ENCODE results near the gene HIP1R. TPM values are rescaled to one million over a fixed set of nuclear protein-coding genes. Genes with fewer than 3 reads are reported as not detected.

Gene HIP1R
- total RNA-seq, 4 donors from 2014 or later = 27.3 to 46.3 (median 44.8) TPM

DNA sequence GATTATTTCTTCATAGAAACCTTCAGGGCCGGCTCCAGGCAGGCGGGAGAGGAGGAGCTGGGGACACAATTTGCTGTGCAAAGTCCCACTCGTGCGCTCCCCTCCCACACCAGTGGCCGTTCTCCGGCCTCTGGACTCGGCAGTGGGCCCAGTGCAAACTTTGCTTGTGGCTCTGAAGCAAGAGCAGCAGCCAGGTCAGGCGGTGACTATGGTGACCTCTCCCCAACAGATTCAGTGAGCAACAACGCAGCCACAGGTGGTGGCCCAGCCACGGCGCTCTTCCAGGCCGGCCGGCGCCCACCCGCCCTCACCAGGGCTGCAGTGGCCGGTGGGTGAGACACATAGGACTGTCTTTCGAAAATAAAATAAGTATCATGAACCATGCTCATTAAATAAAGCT is 31.1 kb downstream of the HIP1R start:
- Histone ChIP-seq H3K27me3 (no peaks in the 10 kb centered on the region), H3K4me1 (peaks cover 25 to 74% (median 48%) of the 10 kb centered on the region in 3 donors), H3K27ac (no peak overlapping the region), H3K9me3 (no peaks in the 10 kb centered on the region), H3K36me3 (peaks cover 9 to 82% (median 10%) of the 10 kb centered on the region in 3 donors), H3K4me3 (no peak overlapping the region)
- WGBS, 2 donors = 95 to 100% methylated on average over 5 to 16 of the region's 17 CpGs
- intact Hi-C loops (cut with DNase I) = no loop called here
- no peak for TF ChIP-seq POLR2A (IDR thresholded peaks at IDR 0.05)
- TF ChIP-seq, protein P1, sequence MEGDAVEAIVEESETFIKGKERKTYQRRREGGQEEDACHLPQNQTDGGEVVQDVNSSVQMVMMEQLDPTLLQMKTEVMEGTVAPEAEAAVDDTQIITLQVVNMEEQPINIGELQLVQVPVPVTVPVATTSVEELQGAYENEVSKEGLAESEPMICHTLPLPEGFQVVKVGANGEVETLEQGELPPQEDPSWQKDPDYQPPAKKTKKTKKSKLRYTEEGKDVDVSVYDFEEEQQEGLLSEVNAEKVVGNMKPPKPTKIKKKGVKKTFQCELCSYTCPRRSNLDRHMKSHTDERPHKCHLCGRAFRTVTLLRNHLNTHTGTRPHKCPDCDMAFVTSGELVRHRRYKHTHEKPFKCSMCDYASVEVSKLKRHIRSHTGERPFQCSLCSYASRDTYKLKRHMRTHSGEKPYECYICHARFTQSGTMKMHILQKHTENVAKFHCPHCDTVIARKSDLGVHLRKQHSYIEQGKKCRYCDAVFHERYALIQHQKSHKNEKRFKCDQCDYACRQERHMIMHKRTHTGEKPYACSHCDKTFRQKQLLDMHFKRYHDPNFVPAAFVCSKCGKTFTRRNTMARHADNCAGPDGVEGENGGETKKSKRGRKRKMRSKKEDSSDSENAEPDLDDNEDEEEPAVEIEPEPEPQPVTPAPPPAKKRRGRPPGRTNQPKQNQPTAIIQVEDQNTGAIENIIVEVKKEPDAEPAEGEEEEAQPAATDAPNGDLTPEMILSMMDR (IDR thresholded peaks at IDR 0.05) = no peak
- DNase-seq = no peak

DNA sequence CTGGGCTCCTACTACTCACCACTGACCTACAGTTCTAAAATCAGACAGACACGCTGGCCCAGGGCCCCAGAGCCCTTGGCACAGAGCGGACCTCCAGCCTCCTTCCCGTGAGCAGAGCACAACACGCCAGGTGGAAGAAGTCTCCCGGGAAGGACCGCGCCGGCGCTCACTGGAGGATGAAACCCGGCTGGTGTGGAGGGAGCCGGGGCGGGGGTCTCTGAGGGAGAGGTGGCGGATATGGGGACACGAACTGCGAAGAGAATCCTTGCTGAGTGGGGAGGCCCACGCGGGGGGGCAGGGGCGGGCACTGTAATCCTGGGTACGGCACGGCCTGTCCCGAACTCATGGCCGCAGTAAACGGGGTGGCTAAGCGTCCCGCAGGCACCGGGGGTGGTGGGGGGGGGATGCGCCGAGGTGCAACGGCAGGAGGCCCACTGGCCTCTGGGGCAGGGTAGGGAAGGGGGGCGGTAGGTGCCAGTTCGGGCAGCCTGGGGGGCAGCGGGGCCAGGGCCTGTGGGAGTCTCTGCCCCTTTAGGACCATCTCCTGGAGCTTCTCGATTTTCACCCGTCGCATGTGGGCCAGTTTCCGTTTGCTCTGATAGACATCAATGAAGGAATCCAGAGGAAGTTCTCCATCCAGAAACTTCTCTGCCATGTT is 31.8 kb downstream of the HIP1R start:
- H3K27me3 ChIP-seq = no peaks in the 10 kb centered on the region
- intact Hi-C loops (cut with DNase I) = no loop called here
- no peak for DNase-seq
- TF ChIP-seq, protein P1 (IDR thresholded peaks at IDR 0.05) = no peak
- TF ChIP-seq POLR2A (IDR thresholded peaks at IDR 0.05) = no peak
- H3K4me3 ChIP-seq = no peak overlapping the region
- H3K36me3 ChIP-seq = peaks cover 8 to 75% (median 9%) of the 10 kb centered on the region in 3 donors
- H3K9me3 ChIP-seq = no peaks in the 10 kb centered on the region
- WGBS, 2 donors = 73 to 97% methylated on average over 5 to 10 of the region's 36 CpGs
- peak overlapping the region; percentile 61 to 77 (median 70) for H3K27ac ChIP-seq
- H3K4me1 ChIP-seq = peaks cover 32 to 74% (median 50%) of the 10 kb centered on the region in 3 donors

DNA sequence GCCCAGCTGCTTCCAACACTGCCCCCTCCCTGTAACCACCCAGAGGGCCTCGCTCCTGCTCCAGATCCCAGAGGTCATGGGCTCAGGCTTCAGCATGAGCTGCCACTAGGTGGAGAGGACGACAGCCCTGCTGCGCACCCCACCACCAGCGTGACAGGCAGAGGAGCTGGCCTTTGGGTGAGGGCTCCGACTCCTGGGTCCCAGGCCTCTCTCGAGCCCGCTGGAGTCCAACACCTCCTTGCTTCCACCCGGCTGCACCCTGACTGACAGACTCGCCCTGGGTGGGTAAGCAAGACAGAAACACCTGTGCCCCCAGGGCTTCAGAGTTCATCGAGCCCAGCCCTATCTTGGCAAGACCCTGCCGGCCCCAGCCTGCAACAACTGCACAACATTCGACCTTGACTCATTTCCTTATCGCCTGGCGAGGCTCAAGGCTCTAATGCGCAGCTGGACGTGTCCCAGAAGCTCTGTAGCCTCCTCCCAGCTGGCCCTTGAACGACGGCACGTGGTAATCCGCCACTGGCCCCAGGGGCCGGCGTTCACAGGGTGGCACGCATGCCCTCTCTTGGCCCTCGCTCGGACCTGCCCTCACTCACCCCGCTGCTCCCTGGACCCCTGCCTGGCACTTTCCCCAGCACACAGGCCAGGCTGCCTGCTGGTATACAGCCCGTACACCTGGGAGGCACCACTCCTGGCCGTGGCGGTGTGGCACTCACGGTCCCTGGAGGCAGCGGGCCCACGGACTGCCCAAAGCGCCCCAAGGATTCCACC is 32.6 kb downstream of the HIP1R start:
- Histone ChIP-seq H3K4me3 (no peak overlapping the region), H3K27ac (peak overlapping the region; percentile 61 to 77 (median 70)), H3K36me3 (peaks cover 8 to 72% (median 9%) of the 10 kb centered on the region in 3 donors), H3K27me3 (no peaks in the 10 kb centered on the region), H3K4me1 (peaks cover 40 to 74% (median 53%) of the 10 kb centered on the region in 3 donors), H3K9me3 (no peaks in the 10 kb centered on the region)
- intact Hi-C loops (cut with DNase I) = no loop called here
- no peak for DNase-seq
- TF ChIP-seq POLR2A (IDR thresholded peaks at IDR 0.05) = no peak
- TF ChIP-seq, protein P1 (IDR thresholded peaks at IDR 0.05) = peak in 5 of 6 experiments; percentile 25 to 65 (median 41)
- WGBS, 2 donors = 33 to 58% methylated on average over 3 to 5 of the region's 33 CpGs

GRCh38 chr12:122868471-122869177 is 33.4 kb downstream of the HIP1R start:
- Histone ChIP-seq H3K27me3 (no peaks in the 10 kb centered on the region), H3K4me3 (no peak overlapping the region), H3K9me3 (no peaks in the 10 kb centered on the region), H3K4me1 (peaks cover 47 to 74% (median 53%) of the 10 kb centered on the region in 3 donors), H3K27ac (peak overlapping the region; percentile 61 to 77 (median 70)), H3K36me3 (peaks cover 8 to 72% (median 9%) of the 10 kb centered on the region in 3 donors)
- 86 to 87% methylated on average over 12 to 13 of the region's 13 CpGs for WGBS, 2 donors
- intact Hi-C loops (cut with DNase I) = no loop called here
- DNase-seq = no peak
- TF ChIP-seq, protein P1 (IDR thresholded peaks at IDR 0.05) = no peak

Measured in esophagus squamous epithelium (tissue), 5 donors.